T follicular helper cell (primary cell): ENCODE results near the gene PTPA.
"Not testable (repeated sequence)": the region's sequence is repeated elsewhere in the genome, so short reads cannot be mapped to it uniquely, and the experiment has no call there.

Experiments used
- DNase-seq: peaks from one replicate; pipeline ENCODE4 v3.0.0-alpha.2; 2020; ENCODE audit warnings: low read depth

The PTPA gene

DNA sequence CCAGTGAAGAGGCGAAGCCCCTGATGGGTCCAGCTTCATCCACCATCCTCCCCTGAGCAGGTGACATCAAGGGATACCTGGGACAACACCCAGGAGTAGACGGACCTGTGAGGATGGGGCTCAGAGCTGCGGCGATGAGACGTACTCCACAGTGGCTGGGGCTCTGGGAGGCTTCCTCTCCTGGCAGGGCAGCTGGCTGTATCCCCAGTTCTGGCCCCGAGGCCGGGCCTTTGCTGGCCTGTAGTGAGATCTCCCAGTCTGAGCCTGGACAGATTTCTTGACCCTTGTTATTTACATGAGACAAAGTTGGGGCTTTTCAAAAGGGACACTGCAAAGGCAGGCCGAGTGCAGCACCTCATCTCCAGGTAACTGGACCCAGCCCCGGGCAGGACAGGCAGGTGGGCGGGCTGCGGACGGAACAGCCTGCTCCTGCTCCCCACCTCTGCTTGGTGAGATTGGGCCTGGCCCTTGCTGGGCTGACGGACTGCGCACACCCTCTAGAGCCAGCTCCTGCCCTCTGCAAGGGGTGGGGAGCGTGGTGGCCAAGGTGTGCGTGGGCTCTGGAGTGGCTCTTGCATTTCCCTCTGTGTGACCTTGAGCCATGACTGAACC is 43.8 kb downstream of the PTPA start:
- DNase-seq, result no peak

DNA sequence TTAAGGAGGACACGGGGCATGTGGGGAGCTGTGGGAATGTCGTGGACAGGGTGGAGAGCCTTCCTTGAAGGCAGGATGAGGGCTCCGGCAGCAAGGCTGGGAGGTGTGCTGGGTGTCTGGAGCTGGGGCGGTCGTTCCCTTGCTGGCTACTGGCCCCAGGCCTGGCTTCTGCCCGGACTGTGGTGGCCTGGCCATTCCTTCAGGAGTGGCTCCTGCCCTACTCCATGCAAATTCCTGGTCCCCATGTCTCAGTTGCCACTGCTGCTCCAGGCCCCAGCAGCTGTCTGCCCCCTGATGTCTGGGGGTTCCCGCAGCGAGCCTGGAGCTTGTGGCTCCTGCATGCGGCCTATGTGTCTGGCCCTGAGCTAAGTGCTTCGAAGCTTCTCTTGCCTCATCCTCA is 44.9 kb downstream of the PTPA start:
- no peak for DNase-seq

DNA sequence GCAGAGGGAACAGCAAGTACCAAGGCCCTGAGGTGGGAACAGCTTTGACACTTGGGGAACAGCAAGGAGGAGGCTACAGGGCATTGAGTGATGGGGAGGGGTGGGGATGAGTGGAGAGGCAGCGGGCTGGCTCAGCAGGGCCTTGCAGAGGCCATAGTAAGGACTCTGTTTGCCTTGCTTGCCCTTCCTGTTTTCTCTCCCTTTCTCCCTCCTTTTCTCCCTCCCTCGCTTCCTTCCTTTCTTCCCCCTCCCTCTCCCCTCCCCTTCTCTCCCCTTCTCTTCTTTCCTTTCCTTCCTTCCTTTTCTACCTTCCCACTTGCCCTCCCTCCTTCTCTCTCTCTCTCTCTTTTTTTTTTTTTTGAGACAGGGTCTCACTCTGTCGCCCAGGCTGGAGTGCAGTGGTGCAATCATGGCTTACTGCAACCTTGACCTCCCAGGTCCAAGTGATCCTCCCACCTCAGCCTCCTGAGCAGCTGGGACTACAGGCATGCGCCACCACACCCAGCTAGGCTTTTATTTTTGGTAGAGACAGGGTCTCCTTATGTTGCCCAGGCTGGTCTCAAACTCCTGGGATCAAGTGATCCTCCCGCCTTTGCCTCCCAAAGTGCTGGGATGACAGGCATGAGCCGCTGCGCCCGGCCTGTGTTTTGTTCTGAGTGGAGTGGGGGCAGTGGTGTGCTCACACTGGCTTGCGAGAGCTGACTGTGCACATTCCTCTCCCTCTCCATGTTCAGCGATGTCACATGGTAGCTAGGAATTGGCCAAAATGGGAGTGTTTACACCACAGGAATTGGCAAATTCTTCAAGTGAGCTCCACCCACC is 49.7 kb downstream of the PTPA start:
- DNase-seq, result no peak

DNA sequence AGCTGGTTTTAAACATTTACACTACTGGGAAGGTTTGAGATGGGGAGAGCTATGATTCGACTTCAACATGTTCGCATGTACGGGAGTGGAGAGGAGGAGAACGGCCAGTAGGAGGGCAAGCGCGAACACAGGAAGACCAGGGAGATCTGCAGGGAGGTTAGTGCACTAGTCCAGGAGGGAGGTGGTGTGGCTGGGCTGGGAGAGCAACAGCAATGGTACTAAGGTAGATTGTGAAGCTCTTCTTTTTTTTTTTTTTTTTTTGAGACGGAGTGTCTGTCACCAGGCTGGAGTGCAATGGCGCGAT is 50.3 kb downstream of the PTPA start:
- DNase-seq, result no peak

DNA sequence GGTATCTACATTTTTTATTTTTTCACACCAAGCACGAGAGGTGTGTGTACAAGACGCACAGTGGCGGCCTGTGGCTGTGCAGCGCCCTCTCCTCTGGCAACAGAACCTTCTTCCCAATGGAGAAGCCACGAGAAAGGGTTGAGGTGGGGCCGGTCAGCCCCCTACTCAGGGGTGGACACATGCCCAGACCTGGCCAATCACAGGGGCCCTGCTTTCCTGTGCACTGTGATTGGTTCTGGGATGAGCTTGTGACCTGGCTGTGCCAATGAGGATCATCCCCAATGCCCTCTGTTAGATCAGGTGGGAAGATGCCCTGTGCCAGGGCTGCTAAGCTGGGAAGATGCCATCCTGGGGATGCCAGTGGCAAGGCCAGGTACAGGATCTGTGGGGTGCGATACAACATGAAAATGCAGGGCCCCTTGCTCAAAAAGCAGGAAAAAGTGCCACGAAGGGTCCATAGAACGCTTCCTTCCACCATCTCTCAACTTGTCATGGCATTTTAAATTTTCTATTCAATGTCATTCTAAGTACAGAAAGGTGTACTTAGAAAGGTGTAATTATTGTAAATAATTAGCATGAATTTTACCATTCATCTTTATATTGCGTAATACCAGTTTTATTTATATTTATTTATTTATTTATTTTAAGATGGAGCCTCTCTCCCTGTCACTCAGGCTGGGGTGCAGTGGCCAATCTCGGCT is 51.4 kb downstream of the PTPA start:
- no peak for DNase-seq

DNA sequence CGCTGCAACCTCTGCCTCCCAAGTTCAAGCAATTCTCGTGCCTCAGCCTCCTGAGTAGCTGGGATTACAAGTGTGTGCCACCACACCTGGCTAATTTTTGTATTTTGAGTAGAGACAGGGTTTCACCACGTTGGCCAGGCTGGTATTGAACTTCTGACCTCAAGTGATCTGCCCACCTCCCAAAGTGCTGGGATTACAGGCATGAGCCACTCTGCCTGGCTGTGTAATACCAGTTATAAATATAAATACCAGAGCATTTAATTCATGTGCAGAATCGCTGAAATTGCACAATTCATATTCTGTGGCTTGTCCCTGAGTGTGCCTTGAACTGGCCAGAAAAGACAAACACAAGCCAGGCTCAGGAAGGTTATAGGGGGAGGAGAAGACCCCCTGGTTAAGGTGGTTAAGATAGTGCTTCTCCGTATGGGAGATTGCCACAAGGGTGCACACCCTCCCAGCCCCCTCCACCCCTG is 52.0 kb downstream of the PTPA start:
- DNase-seq, result not testable (repeated sequence)

DNA sequence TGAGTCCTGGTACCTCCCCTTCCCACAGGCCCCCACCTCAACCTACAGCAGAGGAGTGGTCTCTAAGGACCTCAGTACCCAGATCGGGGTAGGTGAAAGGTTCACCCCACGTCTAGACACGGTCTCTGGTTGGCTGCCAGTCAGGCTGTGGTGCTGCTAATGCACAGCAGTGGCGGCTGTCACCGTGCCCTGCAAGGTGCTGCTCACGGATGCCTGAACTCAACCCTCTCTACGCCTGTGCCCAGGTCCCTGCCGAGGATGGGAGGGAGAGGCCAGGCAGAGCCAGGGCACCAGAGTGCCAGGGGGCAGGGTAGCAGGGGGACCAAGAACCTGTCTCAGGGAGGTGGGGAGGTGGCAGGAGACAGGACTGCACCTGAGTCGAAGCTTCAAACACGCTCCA is 52.5 kb downstream of the PTPA start:
- no peak for DNase-seq

DNA sequence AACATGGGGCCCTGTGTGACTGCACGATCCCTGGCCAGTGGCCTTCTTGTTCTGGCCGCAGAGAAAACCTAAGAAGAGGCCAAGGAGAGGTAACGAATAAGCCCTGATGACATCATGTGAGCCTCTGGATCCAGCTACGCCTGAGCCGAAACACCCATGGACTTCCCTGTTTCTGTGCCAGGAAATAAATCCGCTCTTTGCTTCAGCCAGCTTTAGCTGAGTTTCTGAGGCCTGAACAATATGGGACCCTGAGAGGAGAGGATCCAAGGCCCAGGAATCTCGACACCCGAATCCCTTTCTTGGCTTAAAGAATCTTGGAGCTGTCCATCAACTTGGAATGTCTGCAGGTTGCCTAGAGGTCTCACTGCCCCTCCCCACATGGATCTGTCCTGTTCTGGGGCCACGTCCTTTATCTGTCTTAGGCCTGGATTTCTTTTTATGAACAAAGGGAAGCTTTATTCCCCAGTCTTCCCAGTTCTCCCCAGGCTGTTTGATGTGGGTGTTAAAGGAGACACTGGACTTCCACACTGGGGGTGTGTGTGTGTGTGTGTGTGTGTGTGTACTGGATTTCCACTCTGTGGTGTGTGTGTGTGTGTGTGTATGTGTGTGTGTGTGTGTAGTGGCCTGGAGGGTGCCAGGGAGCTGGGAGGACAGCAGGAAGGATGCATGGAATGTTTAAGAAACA is 53.2 kb downstream of the PTPA start:
- no peak for DNase-seq

DNA sequence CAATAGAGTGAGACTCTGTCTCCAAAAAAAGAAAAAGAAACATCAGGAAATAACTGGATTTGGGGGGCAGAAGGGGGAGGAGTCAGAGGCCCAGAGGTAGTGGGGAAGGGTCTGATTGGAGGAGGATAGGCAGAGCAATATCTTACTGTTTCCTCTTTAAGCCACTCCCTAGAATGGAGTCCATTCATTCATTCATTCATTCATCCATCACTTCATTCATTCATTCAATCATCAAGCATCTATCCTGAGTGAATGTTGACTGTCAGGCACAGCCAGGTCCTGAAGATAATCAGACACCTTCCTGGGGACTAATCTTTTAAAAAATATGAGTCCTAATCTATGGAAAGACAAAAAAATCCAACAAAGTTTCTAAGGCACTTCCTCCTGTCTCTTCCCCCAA is 54.0 kb downstream of the PTPA start:
- DNase-seq, result no peak

DNA sequence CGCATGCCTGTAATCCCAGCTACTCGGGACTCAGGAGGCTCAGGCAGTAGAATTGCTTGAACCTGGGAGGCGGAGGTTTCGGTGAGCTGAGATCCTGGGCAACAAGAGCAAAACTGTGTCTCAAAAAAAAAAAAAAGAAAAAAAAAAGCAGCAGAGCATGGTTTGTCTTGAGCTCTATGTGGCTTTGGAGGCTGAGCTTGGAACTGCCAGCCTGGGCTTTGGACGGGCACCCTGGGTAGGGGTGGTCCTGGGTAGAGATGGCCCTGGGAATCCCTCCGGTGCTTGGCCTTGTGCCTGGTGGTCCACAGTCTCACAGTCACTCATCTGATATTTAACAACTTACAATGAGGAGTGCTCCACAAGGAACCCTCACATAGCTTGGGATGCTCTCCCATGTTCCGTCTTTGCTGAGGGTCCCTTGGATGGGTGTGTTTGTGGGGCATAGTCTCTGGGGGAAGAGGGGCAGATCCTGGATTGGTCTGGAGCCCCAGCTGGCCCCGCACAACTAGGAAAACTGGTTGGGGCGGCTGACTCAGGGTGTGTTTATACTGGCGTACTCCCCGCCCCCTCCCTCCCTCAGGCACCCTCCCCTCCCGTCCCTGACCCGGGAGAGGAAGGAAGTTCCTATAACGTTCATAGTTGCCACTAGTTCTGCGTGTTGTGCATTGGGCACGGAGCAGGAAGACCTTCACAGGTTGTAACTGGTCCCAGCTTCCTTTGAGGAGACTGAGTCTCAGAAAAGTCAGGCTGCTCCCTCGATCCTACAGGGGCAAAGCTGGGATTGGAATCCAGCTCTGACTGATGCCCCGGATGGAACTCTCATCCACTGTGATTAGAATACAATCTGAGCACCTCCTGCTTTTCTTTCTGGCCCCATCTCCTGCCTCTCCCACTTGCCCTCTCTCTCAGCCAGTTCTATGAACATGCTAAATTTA is 55.7 kb downstream of the PTPA start:
- no peak for DNase-seq

DNA sequence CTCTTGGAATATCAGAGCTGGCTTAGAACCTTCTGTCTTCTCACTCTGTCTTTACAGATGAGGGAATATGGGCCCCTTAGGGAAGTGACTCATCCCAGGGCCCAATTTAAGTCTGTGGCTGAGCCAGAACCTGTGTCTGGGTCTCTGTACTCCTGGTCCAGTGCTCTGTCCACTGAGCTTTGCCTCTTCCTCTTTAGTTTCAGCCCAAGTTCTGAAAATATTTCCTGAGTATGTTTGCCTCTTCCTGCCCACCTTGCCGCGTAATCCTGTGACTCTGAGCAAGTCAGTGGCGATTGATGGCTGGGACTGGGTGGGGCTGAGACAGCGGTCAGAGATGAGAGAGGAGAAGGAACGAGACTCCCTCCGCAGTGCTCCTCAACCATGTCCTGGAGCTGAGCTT is 59.0 kb downstream of the PTPA start:
- DNase-seq, result no peak

DNA sequence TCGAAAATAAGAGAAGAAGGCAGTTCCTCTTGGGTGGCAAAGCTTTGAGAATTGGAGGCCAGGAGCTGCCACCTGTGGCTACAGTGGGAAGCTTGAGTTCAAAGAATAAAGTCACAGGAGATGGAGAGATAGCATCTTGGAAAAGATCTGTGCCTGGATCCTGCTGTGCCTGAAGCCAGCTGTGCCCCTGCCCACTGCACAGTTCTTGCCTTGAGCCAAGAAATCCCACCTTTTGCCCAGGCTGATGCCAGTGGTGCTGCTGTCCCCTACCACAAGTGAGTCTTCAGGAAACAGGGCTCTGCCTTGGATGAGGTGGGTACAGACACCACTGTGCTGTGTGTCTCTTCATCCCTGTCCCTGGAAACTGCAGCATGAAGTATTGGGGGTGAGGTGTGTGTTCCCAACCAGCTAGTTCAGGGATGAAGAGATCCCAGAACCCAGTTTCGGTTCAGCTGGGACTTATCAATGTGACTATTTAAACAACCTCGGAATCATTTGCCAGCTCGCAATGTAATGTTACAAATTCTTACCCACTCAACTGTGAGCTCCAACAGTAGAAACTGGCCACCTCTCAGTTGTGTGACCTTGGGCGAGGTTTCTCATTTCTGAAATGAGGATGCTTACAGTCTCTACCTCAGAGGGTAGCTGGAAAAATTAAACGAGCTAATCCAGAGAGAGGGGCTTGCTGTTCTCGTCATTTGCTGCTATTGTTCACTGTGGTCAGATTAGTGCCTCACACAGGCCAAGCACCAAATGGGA is 61.0 kb downstream of the PTPA start:
- no peak for DNase-seq

DNA sequence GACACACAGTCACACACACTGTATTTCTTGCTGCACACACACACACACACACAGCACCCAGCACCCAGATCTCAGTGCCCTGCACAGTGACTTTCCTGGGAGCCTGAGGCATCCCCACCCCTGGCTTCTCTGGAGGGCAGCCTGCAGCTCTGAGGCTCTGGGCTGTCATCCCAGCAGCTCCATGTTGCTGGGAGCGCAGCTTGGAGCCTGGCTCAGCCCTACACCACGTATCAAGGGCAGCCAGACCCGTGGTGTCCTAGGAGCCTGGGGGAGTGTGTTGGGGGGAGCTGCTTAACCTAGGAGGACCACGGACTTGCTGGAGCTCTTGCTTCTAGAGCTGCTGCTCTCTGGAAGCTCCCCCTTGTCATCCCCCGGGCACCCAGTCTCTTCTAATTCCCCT is 61.6 kb downstream of the PTPA start:
- DNase-seq, result no peak

DNA sequence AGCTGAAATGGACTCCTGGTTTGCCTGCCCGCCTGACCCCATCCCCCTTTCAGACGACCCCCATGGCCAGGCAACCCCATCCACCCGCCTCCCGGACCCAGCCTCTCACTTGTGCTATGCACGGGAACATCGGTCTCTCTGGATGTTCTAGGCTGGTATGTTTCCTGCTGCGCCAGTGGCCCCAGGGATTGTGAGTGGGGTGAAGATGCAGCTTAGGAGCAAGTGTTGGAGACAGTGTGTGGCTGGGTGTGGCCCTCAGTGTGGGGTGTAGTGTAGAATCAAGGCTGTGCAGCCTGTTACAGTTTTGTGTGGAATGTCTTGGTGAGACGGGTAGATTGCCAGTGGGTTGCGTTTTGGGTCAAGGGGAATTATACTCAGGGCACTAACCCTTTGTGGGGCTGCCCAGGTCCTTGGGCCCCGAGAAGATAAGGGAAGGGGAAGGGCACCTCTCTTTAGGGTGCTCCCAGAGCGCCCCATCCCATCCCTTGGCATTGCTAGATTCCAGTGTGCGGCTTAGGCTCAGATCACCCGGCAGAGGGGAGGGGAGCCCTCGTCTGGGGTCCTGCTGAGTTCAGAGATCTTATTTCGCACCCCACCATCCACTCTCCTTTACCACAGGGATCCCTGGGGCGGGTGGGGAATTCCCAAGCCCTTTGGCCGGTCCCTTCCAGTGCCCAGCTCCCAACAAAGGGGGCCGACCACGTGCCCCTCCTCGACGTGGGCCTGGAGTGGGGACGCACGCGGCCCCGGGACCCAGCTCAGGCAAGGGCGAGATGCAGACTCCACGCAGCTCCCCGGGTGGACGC is 62.3 kb downstream of the PTPA start:
- no peak for DNase-seq

DNA sequence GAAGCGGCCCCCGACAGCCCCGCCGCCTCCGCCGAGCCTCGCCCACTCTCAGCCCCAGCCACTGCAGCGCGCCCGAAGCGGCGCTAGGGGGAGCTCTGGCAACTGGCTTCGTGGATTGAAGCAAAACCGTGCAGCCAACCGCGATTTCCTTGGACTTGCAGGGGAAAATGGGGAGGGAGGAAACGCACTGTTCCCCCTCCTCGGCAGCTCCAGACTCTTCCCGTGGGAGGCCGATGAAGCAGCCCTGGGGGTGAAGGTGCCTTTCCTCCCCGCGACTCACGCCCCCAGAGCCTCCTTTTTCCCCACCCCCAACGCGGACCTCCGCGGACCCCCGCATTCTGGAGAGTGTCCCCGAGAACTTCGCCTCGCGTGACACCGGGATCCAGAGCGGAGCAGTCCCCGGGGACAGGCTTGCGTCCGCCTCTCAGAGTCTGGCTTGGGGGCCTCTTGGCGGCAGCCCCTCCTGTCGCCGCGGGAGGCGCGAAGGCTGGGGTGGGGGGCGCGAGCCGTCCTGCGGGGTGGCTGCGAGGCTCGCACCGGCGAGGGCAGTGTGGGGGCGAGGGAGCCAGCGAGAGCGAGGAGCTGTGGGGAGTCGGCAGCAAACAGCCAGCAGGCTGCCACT is 63.0 kb downstream of the PTPA start:
- DNase-seq, result peak; percentile 68

DNA sequence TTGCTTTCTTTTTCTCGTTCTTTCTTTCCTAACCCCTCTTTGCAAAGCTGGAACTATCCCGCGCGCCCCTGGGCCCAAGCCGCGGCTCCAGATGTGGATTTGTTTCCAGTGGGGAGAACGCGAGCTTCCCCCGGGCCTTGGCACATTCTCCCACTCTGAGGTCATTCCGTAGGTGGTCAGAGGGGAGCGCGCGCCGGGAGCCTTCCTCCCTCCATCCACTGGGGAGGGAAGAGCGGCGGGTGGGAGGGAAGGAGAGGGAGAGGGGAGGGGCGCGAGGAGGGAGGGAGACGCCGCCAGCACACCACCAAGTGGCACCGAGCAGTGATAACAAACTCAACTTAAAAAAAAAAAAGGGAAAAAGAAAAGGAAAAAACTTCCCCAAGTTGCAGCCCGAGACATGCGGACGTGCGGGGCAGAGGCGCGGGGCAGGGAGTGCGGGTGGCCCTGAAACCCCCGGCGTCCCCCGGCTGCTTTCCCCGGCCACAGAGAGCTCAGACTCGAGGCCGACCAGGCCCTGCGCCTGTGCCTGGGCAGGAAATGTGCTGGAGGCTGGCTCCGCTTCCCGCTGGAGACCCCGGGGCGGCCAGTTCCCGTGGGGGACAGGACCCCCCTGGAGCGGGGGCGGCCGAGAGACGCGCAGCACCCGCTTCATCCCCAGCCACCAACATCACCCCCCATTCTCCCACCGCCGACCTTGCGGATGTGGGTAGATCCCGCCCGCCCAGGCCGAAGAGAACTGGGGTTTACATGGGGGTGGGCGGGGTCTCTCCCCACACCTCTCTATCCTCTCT is 63.7 kb downstream of the PTPA start:
- no peak for DNase-seq

DNA sequence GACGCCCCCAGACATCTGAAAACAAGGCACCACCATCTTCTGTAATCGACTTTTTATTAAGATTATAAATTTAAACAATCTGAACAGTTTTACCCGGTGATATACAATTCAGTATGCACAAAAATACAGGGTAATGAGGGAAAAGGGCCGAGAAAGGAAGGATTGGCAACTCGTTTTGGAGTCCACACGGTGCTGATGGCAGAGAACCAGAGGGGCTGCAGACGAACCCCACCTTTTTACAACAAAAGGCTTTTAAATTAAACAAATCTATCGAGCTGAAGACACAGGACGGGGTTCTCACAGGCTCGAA is 64.3 kb downstream of the PTPA start:
- DNase-seq, result no peak

DNA sequence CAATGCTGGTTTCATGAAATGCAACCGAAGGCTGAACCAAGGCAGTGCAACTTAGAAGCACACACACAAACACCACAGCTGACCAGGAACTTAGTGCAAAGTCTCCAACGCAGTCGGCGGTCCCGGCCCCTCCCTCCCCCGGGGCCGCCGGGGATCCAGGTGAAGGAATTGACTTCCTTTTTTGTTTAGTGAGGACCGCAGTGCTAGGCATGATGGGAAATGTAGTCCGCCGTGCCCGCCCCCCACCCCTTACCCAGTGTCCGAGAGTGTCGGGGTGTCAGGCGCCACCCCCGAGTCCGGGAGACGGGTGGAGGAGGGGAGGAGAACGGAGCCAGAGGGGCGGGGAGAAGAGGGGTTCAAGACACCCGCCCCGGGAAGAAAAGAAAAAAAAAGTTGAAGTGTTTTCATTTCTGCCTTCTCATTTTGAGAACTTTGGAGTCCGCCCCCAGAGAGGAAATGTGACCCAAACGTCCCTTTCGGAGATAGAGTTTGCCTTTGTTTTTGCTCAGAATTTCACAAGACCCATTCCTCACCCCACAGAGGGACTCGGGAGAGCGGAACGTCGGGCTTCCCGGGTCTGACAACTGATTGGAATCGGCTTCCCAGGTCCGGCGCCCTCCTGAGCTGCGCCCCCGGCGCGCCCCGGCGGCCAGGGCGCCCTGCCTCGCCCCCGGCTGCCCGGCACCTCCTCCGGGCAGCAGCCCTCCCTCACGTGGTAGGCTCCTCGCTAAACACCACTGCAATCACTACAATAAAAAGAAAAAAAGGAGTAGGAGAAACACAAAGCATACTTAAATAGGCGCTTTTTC is 64.8 kb downstream of the PTPA start:
- DNase-seq, result no peak
